Measurements from ENCODE around the gene PCARE.
A peak's percentile ranks its signal among the peaks of the same experiment; 100 is the strongest.

Gene PCARE

DNA sequence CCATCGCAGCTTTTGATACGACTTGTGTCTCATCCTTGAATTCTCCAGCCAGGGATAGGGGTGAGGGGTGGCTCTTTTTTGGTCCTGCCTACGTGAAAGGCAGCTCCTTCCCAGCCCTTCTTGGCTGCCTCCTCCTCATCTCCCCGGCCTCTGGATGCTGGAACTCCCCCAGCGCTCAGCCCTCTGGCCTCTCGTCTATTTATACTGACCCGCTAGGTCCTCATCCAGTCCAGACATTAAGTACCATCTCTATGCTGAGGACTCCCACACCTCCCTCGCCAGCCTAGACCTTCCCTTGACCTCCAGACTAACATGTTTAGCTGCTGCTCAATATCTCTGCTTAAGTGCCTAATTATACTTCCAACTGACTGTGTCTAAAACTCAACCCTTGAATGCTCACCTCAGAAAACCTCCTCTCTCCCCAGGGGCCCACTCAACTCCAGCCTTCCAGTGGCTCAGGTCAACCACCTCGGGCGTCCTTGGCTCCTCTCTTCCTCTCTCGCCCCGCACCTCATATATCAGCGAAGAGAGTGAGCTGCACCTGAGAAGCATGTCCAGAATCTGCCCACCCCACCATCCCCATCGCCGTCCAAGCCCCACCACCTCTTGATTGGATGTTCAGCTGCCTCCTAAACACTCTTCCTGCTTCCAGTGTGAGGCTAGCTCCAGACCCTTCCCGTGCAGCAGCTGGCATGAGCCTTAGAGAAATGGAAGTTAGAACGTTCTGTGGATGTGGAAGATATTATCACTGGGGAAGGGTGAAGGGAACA is 58.4 kb downstream of the PCARE start:
- H3K4me3 ChIP-seq (ENCODE audit: low read depth, low read length) = no peak overlapping the region
- TF ChIP-seq, protein P1, sequence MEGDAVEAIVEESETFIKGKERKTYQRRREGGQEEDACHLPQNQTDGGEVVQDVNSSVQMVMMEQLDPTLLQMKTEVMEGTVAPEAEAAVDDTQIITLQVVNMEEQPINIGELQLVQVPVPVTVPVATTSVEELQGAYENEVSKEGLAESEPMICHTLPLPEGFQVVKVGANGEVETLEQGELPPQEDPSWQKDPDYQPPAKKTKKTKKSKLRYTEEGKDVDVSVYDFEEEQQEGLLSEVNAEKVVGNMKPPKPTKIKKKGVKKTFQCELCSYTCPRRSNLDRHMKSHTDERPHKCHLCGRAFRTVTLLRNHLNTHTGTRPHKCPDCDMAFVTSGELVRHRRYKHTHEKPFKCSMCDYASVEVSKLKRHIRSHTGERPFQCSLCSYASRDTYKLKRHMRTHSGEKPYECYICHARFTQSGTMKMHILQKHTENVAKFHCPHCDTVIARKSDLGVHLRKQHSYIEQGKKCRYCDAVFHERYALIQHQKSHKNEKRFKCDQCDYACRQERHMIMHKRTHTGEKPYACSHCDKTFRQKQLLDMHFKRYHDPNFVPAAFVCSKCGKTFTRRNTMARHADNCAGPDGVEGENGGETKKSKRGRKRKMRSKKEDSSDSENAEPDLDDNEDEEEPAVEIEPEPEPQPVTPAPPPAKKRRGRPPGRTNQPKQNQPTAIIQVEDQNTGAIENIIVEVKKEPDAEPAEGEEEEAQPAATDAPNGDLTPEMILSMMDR (IDR thresholded peaks at IDR 0.05; ENCODE audit: borderline replicate concordance, insufficient read depth, low read depth, low read length) = no peak

DNA sequence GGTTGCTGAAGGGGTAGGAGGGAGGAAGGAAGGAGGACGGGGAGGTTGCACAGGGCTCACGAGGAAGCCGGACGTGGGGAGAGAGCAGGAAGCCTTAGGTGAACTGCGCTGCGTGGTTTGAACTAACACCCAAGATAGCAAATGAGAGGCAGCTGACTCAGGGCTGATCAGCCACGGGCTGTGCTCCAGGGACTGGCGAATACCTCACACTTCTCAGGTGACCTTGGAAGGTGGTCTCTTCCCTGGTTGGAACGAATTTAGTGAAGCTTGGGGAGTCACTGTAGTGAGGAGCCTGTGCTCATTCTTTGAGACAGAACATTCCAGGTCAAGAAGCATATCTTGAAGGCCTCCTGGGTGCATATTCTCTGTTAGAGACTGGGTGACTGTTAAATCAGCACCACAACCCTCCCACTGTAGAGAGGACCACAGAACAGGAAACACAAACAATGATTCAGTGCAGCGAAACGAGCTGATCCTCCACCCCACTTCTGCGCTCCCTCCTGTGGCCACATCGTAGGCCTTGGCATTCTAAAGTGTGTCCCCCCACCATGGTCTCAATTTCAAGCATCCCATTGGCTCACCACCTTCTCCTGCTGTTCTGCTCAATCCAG is 59.4 kb downstream of the PCARE start:
- TF ChIP-seq, protein P1 (IDR thresholded peaks at IDR 0.05; ENCODE audit: borderline replicate concordance, insufficient read depth, low read depth, low read length) = peak; percentile 29
- no peak overlapping the region for H3K4me3 ChIP-seq (ENCODE audit: low read depth, low read length)

DNA sequence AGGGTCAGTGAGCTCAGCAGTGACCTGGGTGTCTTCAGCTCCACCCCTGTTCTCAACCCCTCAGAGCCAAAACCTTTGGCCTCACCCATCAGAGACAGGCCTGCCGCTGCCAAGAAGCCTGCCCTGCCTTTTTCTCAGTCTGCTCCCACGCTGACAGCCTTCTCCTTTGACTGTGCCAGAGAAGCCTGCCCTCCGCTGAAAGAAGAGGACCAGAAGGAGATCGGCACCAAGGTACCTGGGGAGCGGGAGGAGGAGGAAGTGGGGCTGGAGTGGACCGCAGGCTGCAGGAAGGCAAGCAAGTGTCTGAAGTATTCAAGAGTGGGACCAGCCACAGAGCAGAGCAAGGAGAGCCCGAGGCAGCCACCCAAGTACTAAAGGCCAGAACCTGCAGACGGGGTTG is 60.0 kb downstream of the PCARE start:
- no peak overlapping the region for H3K4me3 ChIP-seq (ENCODE audit: low read depth, low read length)
- TF ChIP-seq, protein P1 (IDR thresholded peaks at IDR 0.05; ENCODE audit: borderline replicate concordance, insufficient read depth, low read depth, low read length) = no peak

DNA sequence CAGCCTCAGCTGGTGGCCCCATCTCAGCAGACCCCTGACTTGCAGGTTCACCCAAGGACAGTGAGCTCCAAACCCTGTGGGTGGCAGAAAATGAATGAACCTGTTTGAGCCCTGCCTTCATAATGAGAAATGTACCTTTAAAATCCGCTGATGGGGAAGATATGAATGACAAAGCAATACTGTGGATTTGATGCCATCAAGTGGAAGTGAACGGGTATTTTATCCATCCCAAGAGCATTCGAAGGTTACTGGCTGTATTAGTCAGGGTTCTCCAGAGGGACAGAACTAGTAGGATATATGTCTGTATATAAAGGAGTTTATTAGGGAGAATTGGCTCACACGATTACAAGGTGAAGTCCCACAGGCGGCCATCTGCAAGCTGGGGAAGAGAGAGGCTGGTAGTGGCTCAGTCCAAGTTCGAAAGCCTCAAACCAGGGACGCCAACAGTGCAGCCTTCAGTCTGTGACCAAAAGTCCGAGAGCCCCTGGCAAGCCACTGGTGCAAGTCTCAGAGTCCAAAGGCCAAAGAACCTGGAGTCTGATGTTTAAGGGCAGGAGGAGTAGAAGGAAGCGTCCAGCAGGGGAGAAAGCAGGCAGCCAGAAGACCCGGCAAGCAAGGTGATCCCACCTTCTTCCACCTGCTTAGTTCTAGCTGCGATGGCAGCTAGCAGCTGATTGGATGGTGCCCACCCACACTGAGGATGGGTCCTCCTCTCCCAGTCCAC is 61.1 kb downstream of the PCARE start:
- no peak overlapping the region for H3K4me3 ChIP-seq (ENCODE audit: low read depth, low read length)
- TF ChIP-seq, protein P1 (IDR thresholded peaks at IDR 0.05; ENCODE audit: borderline replicate concordance, insufficient read depth, low read depth, low read length) = no peak

DNA sequence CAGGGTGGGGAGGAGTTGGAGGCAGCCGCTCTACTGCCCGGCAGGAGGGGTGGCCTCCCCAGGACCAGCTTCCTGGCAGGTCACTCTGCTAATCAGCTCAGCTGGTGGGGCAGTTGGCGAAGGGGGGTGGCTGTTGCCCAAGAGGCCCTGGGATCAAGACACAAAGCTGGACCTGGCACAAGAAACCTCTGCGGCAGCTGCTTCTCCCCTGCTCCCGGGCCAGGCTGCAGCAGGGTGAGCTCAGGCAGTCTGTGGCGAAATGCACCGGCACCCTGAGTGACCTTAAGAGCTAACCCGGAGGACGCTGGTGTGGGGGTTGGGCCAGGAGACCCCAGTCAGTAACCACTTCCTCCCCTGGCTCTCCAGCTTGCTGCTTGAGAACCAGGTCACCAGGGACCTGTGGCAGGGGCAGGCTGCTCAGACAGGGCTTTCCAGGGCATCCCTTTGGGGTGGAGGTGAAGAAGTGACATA is 62.1 kb downstream of the PCARE start:
- TF ChIP-seq, protein P1 (IDR thresholded peaks at IDR 0.05; ENCODE audit: borderline replicate concordance, insufficient read depth, low read depth, low read length) = no peak
- no peak overlapping the region for H3K4me3 ChIP-seq (ENCODE audit: low read depth, low read length)
